Measurements from ENCODE around the gene PITRM1.

PITRM1 gene

DNA sequence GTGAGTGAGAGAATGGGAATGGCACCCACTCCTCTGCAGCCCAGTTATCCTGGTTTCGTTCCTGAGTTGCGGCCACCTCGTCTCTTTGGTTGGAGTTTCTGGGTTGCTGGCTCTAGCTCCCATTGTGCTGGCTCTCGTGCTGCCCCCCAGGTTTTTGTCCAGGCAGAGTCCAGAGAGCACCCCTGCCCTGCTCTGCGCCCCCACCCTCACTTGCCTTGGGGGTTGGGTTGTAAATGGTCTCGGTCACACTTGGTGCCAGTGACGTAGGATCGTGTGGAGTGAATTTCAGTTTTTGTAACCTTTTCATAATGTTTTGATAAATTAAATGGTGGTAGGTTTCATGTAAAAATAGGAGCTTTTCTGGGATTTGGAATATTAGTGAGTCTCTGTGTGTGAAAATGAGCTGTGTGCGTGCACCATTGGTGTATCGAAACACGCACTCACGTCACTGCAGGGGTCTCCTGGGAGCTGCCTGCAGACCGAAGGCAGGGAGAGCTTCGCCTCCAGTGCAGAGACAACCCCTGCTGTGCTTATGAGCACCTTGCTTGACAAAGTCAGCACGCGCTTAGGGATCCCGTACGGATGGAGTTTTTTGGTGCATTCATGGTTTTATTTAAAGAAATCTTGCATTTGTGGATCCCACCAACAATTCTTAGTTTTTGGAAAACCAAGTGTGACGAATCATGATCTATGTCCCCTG is 72.3 kb downstream of the PITRM1 start:
- no peak for DNase-seq

DNA sequence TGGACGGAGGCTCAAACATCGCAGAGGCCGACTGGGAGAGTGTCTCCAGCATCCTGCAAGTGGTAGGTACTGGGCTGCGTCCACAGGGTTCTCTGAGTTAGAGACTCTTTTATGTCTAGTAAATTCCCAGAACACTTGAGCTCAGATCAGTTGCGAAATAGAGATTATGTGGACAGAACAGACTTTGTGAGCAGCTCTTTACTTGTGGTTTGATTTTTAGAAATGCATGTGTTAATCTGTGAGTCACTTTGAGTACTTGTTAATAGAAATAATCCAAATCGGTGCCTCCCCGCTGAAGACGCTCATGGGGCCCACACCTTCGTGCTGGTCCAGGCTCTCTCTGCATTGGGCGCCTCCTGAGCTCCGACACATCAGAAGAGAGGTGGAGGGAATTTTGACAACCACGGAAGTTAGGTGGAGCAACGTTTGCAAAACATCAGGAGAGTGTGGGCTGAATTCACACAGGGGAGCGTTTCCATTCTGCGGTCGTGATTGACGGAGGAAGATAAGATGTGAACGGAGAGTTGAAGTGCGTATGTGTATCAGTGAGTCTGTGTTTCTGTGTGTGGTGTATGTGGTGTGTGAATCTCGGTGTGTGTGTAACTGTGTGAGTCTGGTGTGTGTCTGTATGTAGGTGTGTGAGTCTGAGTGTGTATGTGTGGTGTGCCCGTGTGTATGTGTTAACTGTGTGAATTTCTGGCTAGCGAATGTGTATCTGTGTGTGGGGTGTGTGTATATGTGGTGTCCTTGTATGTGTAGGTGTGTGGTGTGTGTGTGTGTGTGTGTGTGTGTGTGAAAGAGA is 73.1 kb downstream of the PITRM1 start:
- no peak for DNase-seq

DNA sequence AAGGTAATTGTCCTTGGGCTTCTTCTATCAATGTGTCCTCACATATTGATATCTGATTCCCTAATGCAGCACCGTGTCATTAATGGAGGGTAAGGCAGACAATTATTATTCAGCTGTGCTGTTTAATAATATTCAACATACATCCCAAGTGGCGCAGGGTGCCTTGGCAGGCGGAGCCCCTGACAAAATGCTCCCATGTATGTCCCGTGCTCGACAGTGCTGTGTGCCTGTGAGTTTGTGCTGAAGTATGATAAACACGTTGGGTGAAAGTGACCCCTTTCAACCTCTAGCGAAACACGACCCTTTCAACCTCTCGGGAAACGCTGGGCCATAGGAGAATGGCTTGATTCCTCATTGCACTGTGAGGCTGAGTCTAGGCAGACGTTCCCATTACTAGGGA is 73.9 kb downstream of the PITRM1 start:
- DNase-seq, result no peak

DNA sequence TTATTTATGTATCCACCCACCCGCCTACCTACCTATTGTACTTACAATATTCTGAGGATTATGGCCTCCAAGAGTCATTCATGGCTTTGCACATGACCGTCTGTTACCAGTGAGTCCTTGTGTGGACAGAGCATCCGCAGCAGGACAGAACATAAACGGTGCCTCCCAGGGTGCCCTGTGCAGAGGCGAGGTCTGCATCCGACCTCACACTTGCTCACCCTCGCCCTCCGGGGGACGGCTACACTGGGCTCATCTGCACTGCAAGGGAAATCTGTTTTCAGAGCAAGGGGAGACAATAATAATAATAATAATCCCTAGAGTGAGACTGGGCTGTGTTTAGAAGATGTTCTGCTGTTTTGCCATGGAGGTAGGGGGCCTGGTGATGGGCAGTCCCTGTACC is 75.4 kb downstream of the PITRM1 start:
- no peak for DNase-seq

DNA sequence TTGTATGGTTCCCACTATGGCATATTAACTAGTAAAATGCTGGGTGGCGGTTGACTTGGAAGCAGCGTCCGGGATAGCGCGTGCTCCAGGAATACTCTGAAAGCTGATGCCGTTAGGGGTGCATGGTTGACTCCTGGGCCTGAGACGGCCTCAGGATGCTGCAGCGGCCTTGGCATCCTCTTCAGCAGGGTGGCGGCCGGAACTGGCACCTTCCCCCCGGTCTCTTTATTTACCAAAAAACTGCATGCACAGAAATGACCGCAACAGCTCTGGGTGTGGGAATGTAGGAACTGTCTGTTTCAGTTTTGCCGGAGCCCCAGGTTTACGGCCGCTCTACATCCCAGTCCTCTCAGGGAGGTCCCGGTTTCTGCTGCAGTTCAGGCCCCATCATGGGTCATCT is 76.4 kb downstream of the PITRM1 start:
- no peak for DNase-seq

DNA sequence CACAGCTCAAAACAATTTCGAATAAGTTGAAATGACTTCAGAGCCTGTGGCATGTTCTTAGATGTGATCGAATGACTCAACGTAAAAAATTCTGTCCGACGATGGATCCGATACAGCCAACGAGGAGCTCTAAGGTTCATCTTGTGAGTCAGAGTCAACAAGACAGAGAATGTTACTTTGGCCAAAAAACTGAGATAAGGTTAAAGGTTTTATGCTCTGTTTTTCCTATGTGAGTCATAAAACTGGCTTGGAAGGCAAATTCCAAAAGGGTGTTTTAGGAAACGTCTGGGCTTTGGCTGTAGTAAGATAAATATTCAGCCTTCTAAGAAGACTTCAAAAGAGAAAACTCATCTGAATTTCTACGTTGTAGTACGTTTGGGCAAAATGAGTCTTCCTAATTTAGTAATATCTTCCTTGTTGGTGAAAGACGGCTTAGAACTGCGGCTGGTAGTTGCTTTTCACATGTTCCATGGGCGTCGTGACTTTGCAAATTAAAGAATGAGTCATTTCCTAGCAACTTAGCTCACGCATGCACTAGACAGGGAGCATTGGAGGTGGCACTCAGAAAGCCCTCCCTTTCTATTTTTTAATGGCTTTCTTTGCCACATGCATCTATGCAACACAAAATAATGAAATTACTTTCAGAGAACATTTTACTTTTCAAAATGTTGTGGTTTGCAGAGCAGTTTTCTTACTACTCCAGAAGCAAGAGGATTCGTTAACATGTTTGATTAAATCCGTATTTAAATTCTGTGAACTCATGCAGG is 77.0 kb downstream of the PITRM1 start:
- DNase-seq, result peak; percentile 23

DNA sequence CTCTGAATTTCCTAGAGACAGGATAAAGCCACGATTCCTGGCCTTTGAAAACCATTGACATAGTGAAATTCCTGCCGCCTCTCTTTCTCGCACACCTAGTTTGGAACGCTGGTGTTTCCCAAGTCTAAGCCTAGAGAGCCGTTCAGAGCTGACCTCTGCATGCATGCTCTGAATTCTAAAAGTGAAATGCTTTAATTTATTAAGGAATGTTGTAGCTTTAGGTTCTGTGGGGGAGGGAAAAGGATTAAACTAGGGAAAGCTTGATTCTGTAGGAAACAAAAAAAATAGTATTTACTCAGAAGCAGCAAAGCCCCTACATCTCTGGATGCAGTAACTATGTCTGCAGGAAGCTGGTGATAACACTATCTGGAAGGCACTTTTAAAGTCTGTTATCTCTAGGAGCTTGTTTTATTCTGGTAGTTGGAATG is 78.0 kb downstream of the PITRM1 start:
- DNase-seq, result no peak

DNA sequence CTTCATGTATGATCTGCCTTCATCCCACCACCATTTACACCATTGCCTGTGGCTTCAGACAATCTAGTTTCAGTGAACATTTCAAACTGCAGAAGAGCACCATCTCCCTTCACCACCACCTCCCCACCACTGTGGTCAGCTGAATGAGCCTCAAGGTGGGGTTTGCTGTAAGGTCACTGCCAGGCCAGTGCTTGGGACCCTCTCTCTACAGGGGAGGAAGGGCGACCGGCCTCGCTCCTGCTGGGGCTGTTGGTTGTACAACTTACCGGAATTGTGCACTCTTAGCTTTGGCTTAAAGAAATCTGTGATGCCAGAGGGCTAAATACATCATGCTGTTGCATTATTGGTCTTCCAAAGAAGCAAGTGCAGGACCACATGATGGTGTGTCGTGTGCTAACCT is 78.6 kb downstream of the PITRM1 start:
- no peak for DNase-seq

DNA sequence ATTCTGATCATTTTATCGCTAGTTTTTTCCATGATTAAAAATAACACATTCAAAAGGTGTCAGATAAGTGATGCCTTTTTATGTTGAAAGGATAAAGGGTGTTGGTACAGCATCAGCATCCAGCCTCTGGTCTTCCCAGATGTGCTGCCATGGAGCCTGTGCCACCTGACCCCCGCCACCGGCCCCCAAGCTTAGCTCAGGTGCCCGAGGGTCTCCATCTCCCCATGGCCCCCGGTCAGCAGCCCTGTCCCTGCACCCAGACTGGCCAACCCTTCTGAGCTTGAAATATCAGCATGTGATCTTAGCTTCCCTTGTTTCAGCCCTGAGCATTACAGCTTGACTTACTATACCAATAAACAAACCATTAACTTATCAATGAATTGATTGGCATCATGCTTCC is 80.7 kb downstream of the PITRM1 start:
- no peak for DNase-seq

DNA sequence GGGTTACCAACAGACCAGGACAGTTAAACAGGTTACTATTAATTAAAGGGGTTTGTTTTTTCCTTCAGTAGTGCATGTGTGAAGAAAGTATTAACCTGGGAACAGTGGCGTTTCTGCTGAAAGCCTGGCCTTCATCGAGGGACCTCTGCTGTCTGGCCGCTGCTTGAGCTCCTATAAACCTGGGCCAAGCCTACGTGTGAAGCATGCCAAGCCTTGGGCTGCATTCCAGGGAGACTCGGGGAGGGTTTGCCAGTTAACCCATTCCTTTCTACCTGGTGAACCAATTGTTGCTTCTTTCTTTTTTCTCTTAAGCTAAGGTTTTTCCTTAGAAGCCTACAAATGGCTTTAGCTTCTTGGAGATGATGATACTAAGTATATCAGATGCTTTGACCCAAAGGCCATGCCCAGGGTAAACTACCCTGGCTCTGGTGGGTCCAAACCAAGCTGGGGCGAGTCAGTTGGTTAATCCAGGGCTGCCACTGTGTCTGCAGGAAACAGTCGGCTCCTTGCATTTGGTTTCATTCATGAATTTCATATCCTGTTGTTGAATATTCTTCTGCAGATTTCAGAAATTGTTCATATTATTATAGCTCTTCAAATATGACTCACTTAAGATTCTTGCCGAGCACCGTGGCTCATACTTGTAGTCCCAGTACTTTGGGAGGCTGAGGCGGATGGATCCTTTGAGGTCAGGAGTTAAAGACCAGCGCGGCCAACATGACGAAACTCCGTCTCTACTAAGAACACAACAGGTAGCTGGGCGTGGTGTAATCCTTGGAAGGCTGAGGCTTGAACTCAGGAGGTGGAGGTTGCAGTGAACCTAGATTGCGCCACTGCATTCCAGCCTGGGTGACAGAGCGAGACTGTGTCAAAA is 81.4 kb downstream of the PITRM1 start:
- DNase-seq, result no peak

DNA sequence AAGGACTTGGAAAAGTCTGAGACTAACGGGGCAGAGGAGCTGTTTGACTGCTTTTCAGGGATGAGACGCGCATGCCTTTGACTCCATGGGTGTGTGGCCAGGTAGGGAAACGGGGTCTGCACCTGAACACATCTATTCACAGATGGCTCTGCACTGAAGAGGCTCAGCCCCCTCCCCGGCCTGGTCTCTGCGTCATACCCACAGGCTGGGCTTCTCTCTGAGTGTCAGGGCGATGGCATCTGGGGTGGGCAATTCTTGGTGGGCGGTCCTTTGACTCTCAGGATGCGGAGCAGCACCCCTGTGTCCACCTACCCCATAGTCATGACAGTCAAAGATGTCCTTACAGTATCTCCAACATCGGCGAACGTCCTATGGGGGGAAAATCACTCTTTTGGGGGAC is 82.2 kb downstream of the PITRM1 start:
- no peak for DNase-seq

Measured in activated CD4-positive, alpha-beta T cell treated with anti-CD3 and anti-CD28 coated beads, Interleukin-2, amount 50 U/mL, for 1 hour (primary cell).